ENCODE data around the gene TBCE.
"Not testable (repeated sequence)": the region's sequence is repeated elsewhere in the genome, so short reads cannot be mapped to it uniquely, and the experiment has no call there.

The TBCE gene

GRCh38 chr1:235454021-235454420 is 86.8 kb downstream of the TBCE start:
- TF ChIP-seq, protein P1, sequence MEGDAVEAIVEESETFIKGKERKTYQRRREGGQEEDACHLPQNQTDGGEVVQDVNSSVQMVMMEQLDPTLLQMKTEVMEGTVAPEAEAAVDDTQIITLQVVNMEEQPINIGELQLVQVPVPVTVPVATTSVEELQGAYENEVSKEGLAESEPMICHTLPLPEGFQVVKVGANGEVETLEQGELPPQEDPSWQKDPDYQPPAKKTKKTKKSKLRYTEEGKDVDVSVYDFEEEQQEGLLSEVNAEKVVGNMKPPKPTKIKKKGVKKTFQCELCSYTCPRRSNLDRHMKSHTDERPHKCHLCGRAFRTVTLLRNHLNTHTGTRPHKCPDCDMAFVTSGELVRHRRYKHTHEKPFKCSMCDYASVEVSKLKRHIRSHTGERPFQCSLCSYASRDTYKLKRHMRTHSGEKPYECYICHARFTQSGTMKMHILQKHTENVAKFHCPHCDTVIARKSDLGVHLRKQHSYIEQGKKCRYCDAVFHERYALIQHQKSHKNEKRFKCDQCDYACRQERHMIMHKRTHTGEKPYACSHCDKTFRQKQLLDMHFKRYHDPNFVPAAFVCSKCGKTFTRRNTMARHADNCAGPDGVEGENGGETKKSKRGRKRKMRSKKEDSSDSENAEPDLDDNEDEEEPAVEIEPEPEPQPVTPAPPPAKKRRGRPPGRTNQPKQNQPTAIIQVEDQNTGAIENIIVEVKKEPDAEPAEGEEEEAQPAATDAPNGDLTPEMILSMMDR (IDR thresholded peaks at IDR 0.05; ENCODE audit: low read depth, low read length, missing control alignments) = no peak
- no peak for DNase-seq (ENCODE audit: low read depth)
- no peak overlapping the region for H3K4me3 ChIP-seq (ENCODE audit: low read depth, low read length)

DNA sequence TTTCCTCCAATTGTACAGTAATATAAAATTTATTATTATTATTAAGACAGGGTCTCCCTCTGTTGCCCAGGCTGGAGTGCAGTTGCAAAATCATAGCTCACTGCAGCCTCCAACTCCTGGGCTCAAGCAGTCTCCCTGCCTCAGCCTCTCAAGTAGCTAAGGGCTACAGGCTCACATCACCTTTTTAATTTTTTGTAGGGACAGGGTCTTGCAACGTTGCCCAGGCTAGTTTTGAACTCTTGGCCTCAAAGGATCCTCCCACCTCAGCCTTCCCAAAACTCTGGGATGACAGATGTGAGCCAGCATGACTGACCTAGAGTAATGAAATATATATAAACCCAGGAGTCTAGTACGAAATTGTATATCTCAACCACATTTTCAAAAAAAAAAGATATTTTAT is 87.9 kb downstream of the TBCE start:
- no peak overlapping the region for H3K4me3 ChIP-seq (ENCODE audit: low read depth, low read length)
- TF ChIP-seq, protein P1 (IDR thresholded peaks at IDR 0.05; ENCODE audit: low read depth, low read length, missing control alignments) = no peak
- DNase-seq (ENCODE audit: low read depth) = no peak

GRCh38 chr1:235455823-235456222 is 88.6 kb downstream of the TBCE start:
- H3K4me3 ChIP-seq (ENCODE audit: low read depth, low read length) = no peak overlapping the region
- TF ChIP-seq, protein P1 (IDR thresholded peaks at IDR 0.05; ENCODE audit: low read depth, low read length, missing control alignments) = no peak
- DNase-seq (ENCODE audit: low read depth) = no peak

DNA sequence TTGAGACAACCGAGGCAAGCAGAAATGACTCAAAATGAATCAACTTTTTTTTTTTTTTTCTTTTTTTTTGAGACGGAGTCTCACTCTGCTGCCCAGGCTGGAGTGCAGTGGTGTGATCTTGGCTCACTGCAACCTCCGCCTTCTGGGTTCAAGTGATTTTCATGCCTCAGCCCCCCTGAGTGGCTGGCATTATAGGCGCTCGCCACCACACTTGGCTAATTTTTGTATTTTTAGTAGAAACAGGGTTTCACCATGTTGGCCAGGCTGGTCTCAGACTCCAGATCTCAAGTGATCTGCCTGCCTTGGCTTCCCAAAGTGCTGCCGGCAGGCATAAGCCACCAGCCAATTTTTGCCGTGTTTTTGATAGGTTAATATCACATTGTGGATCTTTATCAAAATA is 90.6 kb downstream of the TBCE start:
- not testable (repeated sequence) for H3K4me3 ChIP-seq (ENCODE audit: low read depth, low read length); DNase-seq (ENCODE audit: low read depth)

GRCh38 chr1:235460770-235461169 is 93.5 kb downstream of the TBCE start:
- DNase-seq (ENCODE audit: low read depth) = no peak
- H3K4me3 ChIP-seq (ENCODE audit: low read depth, low read length) = no peak overlapping the region
- TF ChIP-seq, protein P1 (IDR thresholded peaks at IDR 0.05; ENCODE audit: low read depth, low read length, missing control alignments) = no peak

DNA sequence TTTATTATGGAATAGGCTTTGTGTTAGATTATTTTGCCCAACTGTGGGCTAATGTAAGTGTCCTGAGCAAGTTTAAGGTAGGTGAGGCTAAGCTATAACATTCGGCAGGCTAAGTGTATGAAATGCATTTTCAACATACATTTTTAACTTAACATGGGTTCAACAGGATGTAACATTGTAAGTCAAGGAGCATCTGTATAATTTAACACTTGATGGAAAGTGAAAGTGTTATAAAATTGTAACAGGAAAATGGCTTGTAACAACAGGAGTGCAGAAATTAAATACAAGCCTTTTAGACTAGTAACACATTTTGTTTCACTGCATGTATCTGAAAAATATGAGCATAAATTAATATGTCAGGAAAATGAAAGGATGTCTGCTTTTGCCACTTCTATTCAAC is 94.7 kb downstream of the TBCE start:
- TF ChIP-seq, protein P1 (IDR thresholded peaks at IDR 0.05; ENCODE audit: low read depth, low read length, missing control alignments) = no peak
- H3K4me3 ChIP-seq (ENCODE audit: low read depth, low read length) = no peak overlapping the region
- no peak for DNase-seq (ENCODE audit: low read depth)

GRCh38 chr1:235462832-235463231 is 95.6 kb downstream of the TBCE start:
- DNase-seq (ENCODE audit: low read depth); H3K4me3 ChIP-seq (ENCODE audit: low read depth, low read length): not testable (repeated sequence)

- TF ChIP-seq, protein P1 (IDR thresholded peaks at IDR 0.05; ENCODE audit: low read depth, low read length, missing control alignments) = no peak
- no peak overlapping the region for H3K4me3 ChIP-seq (ENCODE audit: low read depth, low read length)
- DNase-seq (ENCODE audit: low read depth) = no peak
Measured at GRCh38 chr1:235465066-235465465, 97.8 kb downstream of the TBCE start.
